Umbilical cord (tissue), 2 donors: ENCODE results near the gene CABS1. TPM values are rescaled to one million over a fixed set of nuclear protein-coding genes. Genes with fewer than 3 reads are reported as not detected.

Source experiments
- DNase-seq: peaks from one replicate; pipeline ENCODE4 v3.0.0-alpha.2; 2015; ENCODE audit warnings: low spot score
- total RNA-seq: library from RNA; depleted of rRNA; stranded (reverse); fragments of >200 nt; gene quantifications from one replicate; pipeline ENCODE4 v1.2.3, GENCODE V29; 2014; ENCODE audit warnings: low replicate concordance; ENCODE audit not compliant: insufficient read depth

Gene CABS1
- total RNA-seq, 1 donor from 2014 or later = 6.5 TPM

DNA sequence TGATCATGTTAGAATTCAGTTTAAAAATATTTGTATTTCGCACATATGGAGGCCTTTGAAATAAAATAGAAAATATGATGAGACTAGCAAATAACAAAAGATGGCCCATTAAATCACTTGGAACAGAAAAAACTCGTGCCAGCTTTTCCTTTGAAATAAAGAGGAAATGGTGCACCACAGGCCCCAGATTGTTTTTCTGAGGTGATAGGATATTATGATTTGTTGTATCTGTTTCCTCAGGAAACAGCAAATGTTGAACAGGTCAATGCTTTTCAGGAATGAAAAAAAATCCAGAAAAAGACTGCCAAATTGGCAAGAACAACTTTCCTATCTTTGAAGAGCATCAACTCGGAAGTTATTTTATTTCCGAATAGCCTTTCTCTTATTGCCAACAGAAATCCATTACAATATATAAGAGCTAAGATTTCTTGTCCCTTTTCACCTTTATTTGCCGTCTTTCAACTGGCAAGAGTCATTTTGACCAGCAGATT is 48.0 kb downstream of the CABS1 start, which contains the start of gene SMR3B:
SMR3B (plus strand) TSS at position 441 of the 491 bp plus-strand sequence. CDS start 1,380 bp downstream, outside the sequence.
- no peak for DNase-seq

Other genes with a start within 250 kb of the CABS1 start
- 7.7 TPM for gene PRR27, start 180.7 kb upstream of the CABS1 start, total RNA-seq
- not detected for gene ODAM, start 139.3 kb upstream of the CABS1 start, total RNA-seq
- gene FDCSP, start 108.9 kb upstream of the CABS1 start, total RNA-seq = 5.3 TPM
- not detected for gene CSN3, start 92.4 kb upstream of the CABS1 start, total RNA-seq
- not detected for gene SMR3A, start 25.8 kb downstream of the CABS1 start, total RNA-seq
- 8.9 TPM for gene SMR3B, start 48.1 kb downstream of the CABS1 start, total RNA-seq
- gene OPRPN, start 63.0 kb downstream of the CABS1 start, total RNA-seq = 2.4 TPM
- 10.8 TPM for gene MUC7, start 137.2 kb downstream of the CABS1 start, total RNA-seq
- 0.96 TPM for gene AMTN, start 183.6 kb downstream of the CABS1 start, total RNA-seq